Heart left ventricle (tissue), 13 donors: ENCODE data around the gene SKI.

Experiments used
- CTCF ChIP-seq, 12 donors: fragments of 200-600 bp; sonication (generic) in 4 of 12; IDR thresholded peaks; one replicate each; pipeline versions ENCODE4 v1.5.0 to v1.8.0; 2018 to 2022; ENCODE audit warnings: antibody characterized with exemption in 12 of 12, mild to moderate bottlenecking in 5 of 12
- POLR2A ChIP-seq, 2 donors: fragments of 450-650 bp; IDR thresholded peaks; one replicate each; pipeline ENCODE4 v1.6.1; 2017; ENCODE audit warnings: antibody characterized with exemption in 2 of 2, mild to moderate bottlenecking in 2 of 2, moderate library complexity in 2 of 2
- donor health status: ischemic (EF 13 %, LVEDD 7.1; RV severe dilation, severe dysfunction).
- donor health status: DM: no; HTN: yes; CAD: no.
- donor health status: DM: no; HTN: no; CAD: no.
- donor health status: ischemic (EF 25% LVEDD 6.9; RV normal size, moderate dysfunction).
- donor health status: ischemic (EF 25% LVEDD 5.7; RV mildly dilated, moderate dysfunction).
- donor health status: ischemic (EF 35%, LVEDD 5.7; RV mildly dilated, moderate dysfunction).
- donor health status: nonischemic (EF 11% LVEDD 7.7; RV severe dilation, severe dysfunction).
- donor health status: DM: yes; HTN: yes; CAD: no.
- donor health status: PGD.
- donor health status: ischemic (EF 29% LVEDD 5.4; RV normal size, mild dysfunction).
- donor health status: nonischemic (EF 23%, LVEDD 6.1; RV moderate dilation, normal function).

GRCh38 chr1:2267051-2267830 is 39.1 kb downstream of the SKI start:
- TF ChIP-seq CTCF (IDR thresholded peaks at IDR 0.05) (no peak), POLR2A (IDR thresholded peaks at IDR 0.05) (no peak)
